PFSK-1 (cell line): ENCODE results near the gene ZFHX3.

ENCODE experiments used
- FOXP2 ChIP-seq: optimal IDR thresholded peaks from 2 replicates; pipeline ENCODE3; 2011; ENCODE audit warnings: borderline replicate concordance, control low read depth, inconsistent platforms; ENCODE audit not compliant: insufficient read depth; ENCODE audit errors: extremely low read length, extremely low read depth
- POLR2AphosphoS5 ChIP-seq: IDR thresholded peaks from 2 replicates; pipeline ENCODE4 v1.6.1; 2012; ENCODE audit warnings: low read depth, mild to moderate bottlenecking, control low read depth, low read length, moderate library complexity
- SIN3A ChIP-seq: IDR thresholded peaks from 2 replicates; pipeline ENCODE4 v1.6.1; 2012; ENCODE audit warnings: mild to moderate bottlenecking, low read length, moderate library complexity, borderline replicate concordance; ENCODE audit not compliant: insufficient read depth
- TAF1 ChIP-seq: IDR thresholded peaks from 2 replicates; pipeline ENCODE4 v1.6.1; 2012; ENCODE audit warnings: low read length, control low read depth, borderline replicate concordance; ENCODE audit not compliant: insufficient read depth
- TF ChIP-seq, protein P1 (sequence below), 2 experiments: IDR thresholded peaks; 2 replicates each; pipeline versions ENCODE4 v1.6.1 to v1.8.0; 2011 to 2012; ENCODE audit warnings: low read depth in 2 of 2, low read length in 2 of 2, control low read depth in 1 of 2, inconsistent platforms in 1 of 2, mild to moderate bottlenecking in 1 of 2, moderate library complexity in 1 of 2; ENCODE audit not compliant: insufficient read depth in 1 of 2

DNA sequence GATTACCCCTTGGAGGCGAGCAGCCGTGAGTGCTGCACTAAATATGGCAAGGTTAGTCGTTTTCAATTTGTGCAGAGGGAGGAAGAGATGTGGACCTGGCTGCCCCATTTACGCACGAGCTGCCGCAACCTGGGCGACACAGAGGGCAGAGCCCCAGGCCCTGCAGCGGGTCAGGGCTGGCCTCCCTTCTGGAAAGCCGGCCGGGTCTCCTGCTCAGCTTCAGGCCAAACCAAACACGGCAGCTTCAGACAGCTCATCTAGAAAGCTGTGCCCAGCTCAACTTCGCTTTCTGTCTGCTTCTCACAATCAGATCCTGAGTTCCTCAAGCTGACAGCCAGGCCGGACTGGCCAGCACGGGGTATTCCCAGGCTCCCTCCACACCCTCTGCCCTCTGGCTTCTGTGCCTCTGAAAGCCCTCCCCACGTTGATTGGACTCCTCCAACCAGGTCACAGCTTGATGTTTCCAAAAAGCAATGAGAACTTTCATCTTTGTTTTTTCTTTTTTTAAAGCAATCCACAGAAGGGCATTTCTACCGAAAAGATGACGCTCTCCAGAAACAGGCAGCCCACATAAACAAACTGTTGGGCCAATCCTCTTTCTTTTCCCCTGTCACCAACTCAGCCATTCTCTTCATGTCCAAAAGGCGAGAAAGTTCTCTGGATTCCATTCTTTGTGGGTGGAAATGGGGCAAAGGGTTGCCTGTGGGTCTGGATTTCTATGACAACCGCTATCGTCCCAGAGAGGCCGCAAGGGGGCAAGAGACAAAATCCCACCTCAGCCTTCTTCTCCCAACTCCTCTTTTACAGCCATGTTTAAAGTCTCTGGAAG is 189.0 kb downstream of the ZFHX3 start:
- TF ChIP-seq, protein P1, sequence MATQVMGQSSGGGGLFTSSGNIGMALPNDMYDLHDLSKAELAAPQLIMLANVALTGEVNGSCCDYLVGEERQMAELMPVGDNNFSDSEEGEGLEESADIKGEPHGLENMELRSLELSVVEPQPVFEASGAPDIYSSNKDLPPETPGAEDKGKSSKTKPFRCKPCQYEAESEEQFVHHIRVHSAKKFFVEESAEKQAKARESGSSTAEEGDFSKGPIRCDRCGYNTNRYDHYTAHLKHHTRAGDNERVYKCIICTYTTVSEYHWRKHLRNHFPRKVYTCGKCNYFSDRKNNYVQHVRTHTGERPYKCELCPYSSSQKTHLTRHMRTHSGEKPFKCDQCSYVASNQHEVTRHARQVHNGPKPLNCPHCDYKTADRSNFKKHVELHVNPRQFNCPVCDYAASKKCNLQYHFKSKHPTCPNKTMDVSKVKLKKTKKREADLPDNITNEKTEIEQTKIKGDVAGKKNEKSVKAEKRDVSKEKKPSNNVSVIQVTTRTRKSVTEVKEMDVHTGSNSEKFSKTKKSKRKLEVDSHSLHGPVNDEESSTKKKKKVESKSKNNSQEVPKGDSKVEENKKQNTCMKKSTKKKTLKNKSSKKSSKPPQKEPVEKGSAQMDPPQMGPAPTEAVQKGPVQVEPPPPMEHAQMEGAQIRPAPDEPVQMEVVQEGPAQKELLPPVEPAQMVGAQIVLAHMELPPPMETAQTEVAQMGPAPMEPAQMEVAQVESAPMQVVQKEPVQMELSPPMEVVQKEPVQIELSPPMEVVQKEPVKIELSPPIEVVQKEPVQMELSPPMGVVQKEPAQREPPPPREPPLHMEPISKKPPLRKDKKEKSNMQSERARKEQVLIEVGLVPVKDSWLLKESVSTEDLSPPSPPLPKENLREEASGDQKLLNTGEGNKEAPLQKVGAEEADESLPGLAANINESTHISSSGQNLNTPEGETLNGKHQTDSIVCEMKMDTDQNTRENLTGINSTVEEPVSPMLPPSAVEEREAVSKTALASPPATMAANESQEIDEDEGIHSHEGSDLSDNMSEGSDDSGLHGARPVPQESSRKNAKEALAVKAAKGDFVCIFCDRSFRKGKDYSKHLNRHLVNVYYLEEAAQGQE (IDR thresholded peaks at IDR 0.05; ENCODE audit: insufficient read depth in 1 of 2, low read depth in 2 of 2, low read length in 2 of 2): no peak
- TF ChIP-seq FOXP2 (no peak), POLR2AphosphoS5 (no peak), SIN3A (no peak), TAF1 (no peak)
